ENCODE data around the gene CLCN3.
"Not testable (repeated sequence)": the region's sequence is repeated elsewhere in the genome, so short reads cannot be mapped to it uniquely, and the experiment has no call there.

CLCN3 gene

DNA sequence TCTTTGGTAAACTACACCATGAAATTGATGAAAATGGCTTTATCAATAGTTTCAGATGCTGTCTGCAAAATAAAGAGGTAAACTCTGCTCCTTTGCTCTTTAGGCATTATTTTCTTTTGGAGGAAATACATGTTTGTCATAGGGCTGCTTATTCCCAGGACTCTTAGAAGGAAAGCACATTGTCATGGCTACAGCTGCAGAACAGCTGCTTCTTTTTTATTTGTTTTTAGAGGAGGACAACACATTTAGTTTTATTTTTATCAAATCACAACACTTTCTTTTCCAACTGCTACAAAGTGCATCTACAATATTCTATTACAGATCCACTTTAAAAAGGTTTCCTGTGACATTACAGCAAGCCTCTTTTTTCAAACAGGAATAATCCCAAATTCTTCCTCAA is 150.0 kb downstream of the CLCN3 start:
- H3K36me3 ChIP-seq (ENCODE audit: low read length): no peaks in the 10 kb centered on the region
- TF ChIP-seq, protein P1, sequence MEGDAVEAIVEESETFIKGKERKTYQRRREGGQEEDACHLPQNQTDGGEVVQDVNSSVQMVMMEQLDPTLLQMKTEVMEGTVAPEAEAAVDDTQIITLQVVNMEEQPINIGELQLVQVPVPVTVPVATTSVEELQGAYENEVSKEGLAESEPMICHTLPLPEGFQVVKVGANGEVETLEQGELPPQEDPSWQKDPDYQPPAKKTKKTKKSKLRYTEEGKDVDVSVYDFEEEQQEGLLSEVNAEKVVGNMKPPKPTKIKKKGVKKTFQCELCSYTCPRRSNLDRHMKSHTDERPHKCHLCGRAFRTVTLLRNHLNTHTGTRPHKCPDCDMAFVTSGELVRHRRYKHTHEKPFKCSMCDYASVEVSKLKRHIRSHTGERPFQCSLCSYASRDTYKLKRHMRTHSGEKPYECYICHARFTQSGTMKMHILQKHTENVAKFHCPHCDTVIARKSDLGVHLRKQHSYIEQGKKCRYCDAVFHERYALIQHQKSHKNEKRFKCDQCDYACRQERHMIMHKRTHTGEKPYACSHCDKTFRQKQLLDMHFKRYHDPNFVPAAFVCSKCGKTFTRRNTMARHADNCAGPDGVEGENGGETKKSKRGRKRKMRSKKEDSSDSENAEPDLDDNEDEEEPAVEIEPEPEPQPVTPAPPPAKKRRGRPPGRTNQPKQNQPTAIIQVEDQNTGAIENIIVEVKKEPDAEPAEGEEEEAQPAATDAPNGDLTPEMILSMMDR (IDR thresholded peaks at IDR 0.05; ENCODE audit: insufficient read depth, low read length, poor library complexity, severe bottlenecking): no peak
- TF ChIP-seq EZH2phosphoT487 (conservative IDR thresholded peaks at IDR 0.05; ENCODE audit: low read length): no peak
- H2AFZ ChIP-seq (ENCODE audit: low read depth, low read length, severe bottlenecking): no peak overlapping the region
- H3K27me3 ChIP-seq (ENCODE audit: low read length): no peaks in the 10 kb centered on the region
- no peak overlapping the region for H3K9ac ChIP-seq (ENCODE audit: low read length)
- no peaks in the 10 kb centered on the region for H3K9me2 ChIP-seq (replicated peaks; ENCODE audit: insufficient read depth, low read length)
- no peak overlapping the region for H3K4me2 ChIP-seq (ENCODE audit: low read depth, low read length, poor library complexity, severe bottlenecking)
- H4K20me1 ChIP-seq (ENCODE audit: low read depth, low read length): no peaks in the 10 kb centered on the region
- H3K9me3 ChIP-seq (ENCODE audit: insufficient read depth, low read length): no peaks in the 10 kb centered on the region
- no peaks in the 10 kb centered on the region for H3K79me2 ChIP-seq (ENCODE audit: insufficient read depth, low read length)
- H3K4me3 ChIP-seq (ENCODE audit: insufficient read depth, low read length, poor library complexity, severe bottlenecking): no peak overlapping the region
- H3K27ac ChIP-seq (ENCODE audit: low read depth, low read length): no peak overlapping the region
- H3F3A ChIP-seq (ENCODE audit: insufficient read depth): no peaks in the 10 kb centered on the region

DNA sequence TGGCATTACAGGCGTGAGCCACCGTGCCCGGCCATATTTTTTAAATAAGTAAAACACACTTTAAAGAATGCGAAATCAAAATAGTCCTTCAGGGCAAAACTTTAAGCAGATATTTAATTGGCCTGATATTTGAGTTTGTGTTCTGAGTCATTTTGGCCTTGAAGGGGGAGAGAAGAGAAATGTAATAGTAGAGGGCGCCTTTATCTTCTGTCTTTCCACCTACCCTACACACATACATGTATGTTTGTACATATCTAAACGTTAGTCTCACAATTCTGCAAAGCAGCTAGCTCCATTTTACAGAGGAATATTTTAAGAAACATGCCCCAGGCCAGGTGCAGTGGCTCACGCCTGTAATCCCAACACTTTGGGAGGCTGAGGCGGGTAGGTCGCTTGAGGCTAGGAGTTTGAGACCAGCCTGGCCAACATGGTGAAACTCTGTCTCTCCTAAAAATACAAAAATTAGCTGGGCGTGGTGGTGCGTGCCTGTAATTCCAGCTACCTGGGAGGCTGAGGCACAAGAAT is 151.2 kb downstream of the CLCN3 start:
- not testable (repeated sequence) for H3K27ac ChIP-seq (ENCODE audit: low read depth, low read length); H2AFZ ChIP-seq (ENCODE audit: low read depth, low read length, severe bottlenecking); H3K4me2 ChIP-seq (ENCODE audit: low read depth, low read length, poor library complexity, severe bottlenecking); H3K36me3 ChIP-seq (ENCODE audit: low read length); H3K9ac ChIP-seq (ENCODE audit: low read length); H3K9me3 ChIP-seq (ENCODE audit: insufficient read depth, low read length); H3K79me2 ChIP-seq (ENCODE audit: insufficient read depth, low read length); H3F3A ChIP-seq (ENCODE audit: insufficient read depth); H3K4me3 ChIP-seq (ENCODE audit: insufficient read depth, low read length, poor library complexity, severe bottlenecking); H4K20me1 ChIP-seq (ENCODE audit: low read depth, low read length); H3K9me2 ChIP-seq (replicated peaks; ENCODE audit: insufficient read depth, low read length); H3K27me3 ChIP-seq (ENCODE audit: low read length)
